Activated CD8-positive, alpha-beta memory T cell treated with anti-CD3 and anti-CD28 coated beads for 36 hours (primary cell): ENCODE data around the gene MCRIP2. TPM values are rescaled to one million over a fixed set of nuclear protein-coding genes. Genes with fewer than 3 reads are reported as not detected.

Experiments used
- CTCF ChIA-PET: fragments of 350-600 bp; sonication (Branson Sonifier 250); formaldehyde crosslinking; loops from one replicate; lab custom pipeline; 2021; ENCODE audit warnings: antibody characterized with exemption; lab: Charles Lee
- POLR2A ChIA-PET: fragments of 350-600 bp; sonication (Branson Sonifier 250); formaldehyde crosslinking; loops from one replicate; lab custom pipeline; 2021; ENCODE audit warnings: antibody characterized with exemption; lab: Charles Lee
- total RNA-seq, 2 experiments: library from RNA; stranded (reverse); gene quantifications; one replicate each; pipeline ENCODE4 v1.2.3, GENCODE V29; 2021

The MCRIP2 gene
- total RNA-seq, 2 experiments from 2014 or later = 63.5 to 73.0 TPM

DNA sequence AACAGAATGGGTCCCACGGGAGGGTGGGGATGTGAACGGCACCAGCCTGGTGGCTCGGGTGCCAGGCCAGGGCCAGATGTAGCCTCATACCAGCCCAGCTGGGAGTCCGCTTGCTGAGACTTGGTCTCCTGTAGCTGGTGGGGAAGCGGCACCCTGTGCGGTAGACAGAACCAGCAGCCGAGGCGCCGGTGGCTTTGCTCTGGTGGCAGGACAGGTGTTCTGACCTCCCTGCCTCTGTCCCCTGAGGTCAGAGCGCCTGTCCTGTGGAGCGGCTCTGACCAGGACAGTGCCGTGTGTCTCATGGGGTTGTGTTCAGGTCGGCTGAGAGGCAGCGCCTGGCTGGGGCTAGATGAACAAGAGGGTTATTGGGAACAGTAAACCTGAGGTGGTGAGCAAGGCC, 31.6 kb upstream of the MCRIP2 start:
- CTCF ChIA-PET = interaction anchor here (0.8 to 2.5 kb wide), 2 partner anchors 9 to 30 kb away, joined by 3 to 8 read pairs; no protein-coding TSS in a partner anchor
- POLR2A ChIA-PET = no interaction called here

GRCh38 chr16:610513-611381, 30.9 kb upstream of the MCRIP2 start:
- POLR2A ChIA-PET = no interaction called here
- CTCF ChIA-PET = no interaction called here

DNA sequence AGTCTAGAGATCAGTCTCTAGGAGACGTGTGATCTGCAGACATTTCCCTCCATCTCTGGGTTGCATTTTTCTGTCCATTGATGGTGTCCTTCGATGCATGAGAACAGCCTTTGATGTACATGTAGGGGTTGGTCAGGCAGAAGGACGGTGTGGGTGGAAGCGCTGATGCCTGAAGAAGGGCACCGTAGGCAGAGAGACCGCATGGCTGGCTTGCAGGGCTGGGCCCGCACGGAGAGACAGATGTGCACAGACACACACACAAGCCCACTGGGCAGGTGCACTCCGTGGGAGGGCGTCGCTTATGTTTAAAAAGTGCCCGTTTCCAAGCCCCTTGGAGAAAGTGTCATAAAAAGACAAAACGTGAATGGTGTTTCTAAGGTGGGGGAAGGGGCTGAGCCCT, 26.5 kb upstream of the MCRIP2 start:
- CTCF ChIA-PET = no interaction called here

DNA sequence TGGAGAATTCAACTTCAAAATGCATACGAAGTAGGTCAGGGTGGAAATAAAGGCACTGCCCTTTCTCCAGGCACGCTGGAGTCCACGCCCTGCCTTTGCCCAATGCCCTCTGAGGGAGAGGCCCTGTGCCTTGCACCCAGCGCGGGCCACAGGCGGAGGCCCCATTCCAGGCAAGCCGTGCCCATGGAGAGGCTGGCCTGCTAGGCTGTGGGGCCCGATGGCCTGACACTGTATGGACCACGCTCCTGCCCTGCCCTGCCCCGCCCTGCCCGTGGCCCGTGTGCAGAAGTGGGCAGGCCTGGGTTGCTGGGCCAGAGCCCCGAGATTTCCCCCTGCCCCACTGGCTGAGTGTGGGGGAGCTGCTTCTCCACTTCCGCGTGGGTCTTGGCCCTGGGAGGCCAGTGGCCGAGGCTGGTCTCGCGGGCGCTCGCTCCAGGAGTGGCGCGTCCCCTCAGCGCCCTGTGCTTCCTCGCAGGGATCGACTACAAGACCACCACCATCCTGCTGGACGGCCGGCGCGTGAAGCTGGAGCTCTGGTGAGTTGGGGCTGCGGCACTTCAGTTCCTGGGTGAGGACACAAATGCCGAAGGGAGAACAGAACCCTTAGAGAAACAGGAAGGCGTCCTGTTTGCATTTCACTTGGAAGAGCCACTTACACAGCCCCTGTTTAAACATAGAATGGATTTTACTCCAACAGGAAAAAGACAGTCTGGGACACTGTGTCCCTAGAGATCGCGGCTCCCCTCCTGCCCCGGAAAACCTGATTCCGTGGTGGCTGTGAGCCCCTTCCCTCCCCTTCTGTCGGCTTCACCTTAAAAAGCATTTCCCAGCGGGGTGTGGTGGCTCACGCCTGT, 24.7 kb upstream of the MCRIP2 start:
- ChIA-PET POLR2A (no interaction called here), CTCF (no interaction called here)

More for the DNA sequence above, 26.5 kb upstream of the MCRIP2 start:
- POLR2A ChIA-PET = no interaction called here

DNA sequence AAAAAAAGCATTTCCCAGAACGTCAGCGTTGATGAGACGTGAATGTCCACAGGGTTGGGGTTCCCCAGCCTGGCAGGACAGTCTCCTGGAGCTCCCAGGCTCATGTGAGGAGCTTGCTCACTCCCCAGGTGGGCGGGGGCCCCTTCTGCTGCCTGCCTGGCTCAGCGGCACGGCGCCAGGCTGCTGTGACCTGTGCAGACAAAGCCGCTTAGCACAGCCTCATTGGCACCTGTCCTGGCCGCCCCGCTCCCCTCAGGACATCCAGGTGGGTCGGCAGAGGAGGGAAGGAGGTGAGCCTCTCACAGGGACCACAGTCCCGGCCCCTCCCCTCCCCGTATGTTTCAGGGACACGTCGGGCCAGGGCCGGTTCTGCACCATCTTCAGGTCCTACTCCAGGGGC, 23.8 kb upstream of the MCRIP2 start:
- CTCF ChIA-PET = no interaction called here
- POLR2A ChIA-PET = no interaction called here

DNA sequence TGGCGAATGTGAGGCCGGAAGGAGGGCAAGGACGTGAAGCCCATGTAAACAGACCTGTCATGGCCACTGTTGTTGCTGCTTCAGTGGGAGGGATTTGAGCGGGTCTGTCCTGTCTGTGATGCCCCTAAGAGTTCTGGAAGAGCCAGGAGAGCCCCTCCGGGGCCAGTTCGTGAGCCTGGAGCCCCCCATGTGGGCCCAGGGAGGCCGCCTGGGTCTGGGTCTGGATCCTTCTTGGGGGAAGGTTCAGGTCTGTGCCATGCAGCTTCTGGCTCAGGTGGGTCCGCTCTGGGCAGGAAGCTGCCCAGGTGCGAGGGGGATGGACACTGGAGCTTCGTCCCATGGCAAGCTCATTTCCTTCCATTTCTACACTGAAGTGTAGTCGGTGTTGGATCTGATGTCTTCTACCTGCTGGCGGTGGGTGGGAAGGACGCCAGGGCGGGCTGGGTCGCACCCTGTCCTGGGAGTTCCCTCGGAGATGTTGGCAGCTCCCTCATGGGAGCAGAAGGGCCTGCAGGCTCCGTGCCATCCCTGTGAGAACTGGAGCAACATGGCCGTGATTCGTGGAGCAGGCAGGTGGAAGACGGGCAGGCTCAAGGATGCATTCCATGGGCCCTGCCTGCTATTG, 22.0 kb upstream of the MCRIP2 start:
- CTCF ChIA-PET = no interaction called here
- POLR2A ChIA-PET = no interaction called here

- POLR2A ChIA-PET = interaction anchor here (0.6 kb wide), 1 partner anchor 75 kb away, joined by 3 read pairs; no protein-coding TSS in a partner anchor
- CTCF ChIA-PET = no interaction called here
Observed at GRCh38 chr16:620700-621525, 20.7 kb upstream of the MCRIP2 start.

DNA sequence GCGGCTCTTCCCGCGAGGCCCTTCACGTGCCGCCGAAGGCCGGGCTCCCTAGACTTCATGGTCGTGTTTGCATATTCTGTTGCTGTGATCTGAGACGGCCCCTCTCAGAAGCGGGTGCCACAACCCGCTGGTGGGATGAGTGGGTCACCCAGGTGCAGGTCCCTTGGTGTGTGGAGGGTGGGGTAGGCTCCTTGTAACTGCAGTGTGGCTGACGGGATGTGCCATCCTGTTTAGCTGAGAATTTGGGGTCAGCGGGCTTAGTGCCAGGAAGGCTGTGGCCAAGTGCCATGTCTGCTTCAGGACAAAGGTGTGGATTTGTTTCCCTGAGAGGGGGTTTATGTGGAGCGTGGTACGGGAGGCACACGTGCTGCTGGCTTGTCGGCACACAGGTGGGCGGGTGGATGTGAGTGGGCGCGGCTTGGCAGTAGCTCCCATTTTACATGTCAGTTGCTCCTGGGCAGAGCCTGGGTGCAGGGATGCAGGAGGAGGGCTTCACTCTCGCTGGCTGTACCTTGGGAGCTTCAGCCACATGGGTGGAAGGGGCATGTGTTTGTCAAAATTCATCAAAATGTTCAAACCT, 20.0 kb upstream of the MCRIP2 start:
- CTCF ChIA-PET = no interaction called here
- POLR2A ChIA-PET = interaction anchor here (0.6 kb wide), 1 partner anchor 74 kb away, joined by 3 read pairs; no protein-coding TSS in a partner anchor

GRCh38 chr16:622920-623280, 18.7 kb upstream of the MCRIP2 start:
- POLR2A ChIA-PET = no interaction called here
- CTCF ChIA-PET = interaction anchor here (0.7 kb wide), 1 partner anchor 29 kb away, joined by 3 read pairs; no protein-coding TSS in a partner anchor

GRCh38 chr16:624526-625070, 17.0 kb upstream of the MCRIP2 start:
- ChIA-PET CTCF (interaction anchor here (0.6 kb wide), 1 partner anchor 23 kb away, joined by 3 read pairs; no protein-coding TSS in a partner anchor), POLR2A (no interaction called here)

GRCh38 chr16:625117-625976, 16.3 kb upstream of the MCRIP2 start:
- ChIA-PET CTCF (no interaction called here), POLR2A (no interaction called here)

DNA sequence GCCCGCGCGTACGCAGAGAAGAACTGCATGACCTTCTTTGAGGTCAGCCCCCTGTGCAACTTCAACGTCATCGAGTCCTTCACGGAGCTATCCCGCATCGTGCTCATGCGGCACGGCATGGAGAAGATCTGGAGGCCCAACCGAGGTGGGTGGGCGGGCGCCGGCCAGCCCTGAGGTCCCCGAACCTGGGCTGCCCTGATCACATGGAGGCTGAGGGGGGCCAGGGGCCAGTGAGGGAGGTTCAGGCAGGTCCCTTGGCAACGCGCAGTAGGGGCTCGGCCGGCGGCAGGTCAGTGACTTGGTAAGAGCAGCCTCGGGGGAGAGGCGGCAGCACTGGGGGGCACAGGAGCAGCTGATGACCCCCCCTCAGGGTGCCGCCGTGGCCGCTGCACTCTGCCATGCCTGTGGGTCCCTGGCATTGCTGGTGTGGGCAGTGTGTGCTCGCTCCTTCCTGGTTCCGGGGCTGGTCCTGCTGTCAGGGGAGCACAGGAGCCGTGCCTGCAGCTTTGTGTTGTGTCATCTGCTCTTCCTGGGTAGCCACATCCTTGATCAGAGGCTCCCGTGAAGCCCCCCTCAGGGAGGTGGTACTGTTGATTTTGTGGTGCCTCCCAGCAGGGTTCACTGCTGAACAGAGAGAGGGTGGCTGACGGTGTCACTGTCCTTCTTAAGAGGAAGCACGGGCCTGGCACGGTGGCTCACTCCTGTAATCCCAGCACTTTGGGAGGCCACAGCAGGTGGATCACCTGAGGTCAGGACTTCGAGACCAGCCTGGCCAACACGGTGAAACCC, 15.5 kb upstream of the MCRIP2 start:
- POLR2A ChIA-PET = no interaction called here
- CTCF ChIA-PET = no interaction called here

- ChIA-PET POLR2A (no interaction called here), CTCF (no interaction called here)
Observed at GRCh38 chr16:626787-627453, 14.7 kb upstream of the MCRIP2 start.

- ChIA-PET POLR2A (no interaction called here), CTCF (no interaction called here)
Observed at GRCh38 chr16:627454-628239, 14.0 kb upstream of the MCRIP2 start.

- CTCF ChIA-PET = no interaction called here
- POLR2A ChIA-PET = no interaction called here
Observed at GRCh38 chr16:628321-629061, 13.1 kb upstream of the MCRIP2 start.
